HG03520 (cell line): ENCODE measurements around the gene TLE2.
"Not testable (repeated sequence)": the region's sequence is repeated elsewhere in the genome, so short reads cannot be mapped to it uniquely, and the experiment has no call there.

ENCODE experiments used
- ATAC-seq: cut with Tn5 transposase; IDR thresholded peaks from one replicate; pipeline ENCODE4 v1.9.1; 2021; ENCODE audit warnings: mild to moderate bottlenecking, moderate library complexity; ENCODE audit not compliant: unreplicated experiment

The TLE2 gene

GRCh38 chr19:3056417-3057088 lies 27.5 kb upstream of the TLE2 start:
- no peak for ATAC-seq

GRCh38 chr19:3055741-3056416 lies 26.8 kb upstream of the TLE2 start:
- no peak for ATAC-seq

- no peak for ATAC-seq
These were observed 26.1 kb upstream of the TLE2 start for GRCh38 chr19:3054972-3055740.

GRCh38 chr19:3054265-3054971 lies 25.3 kb upstream of the TLE2 start:
- ATAC-seq: no peak

GRCh38 chr19:3053780-3054179 lies 24.7 kb upstream of the TLE2 start:
- no peak for ATAC-seq

- no peak for ATAC-seq
These were observed 24.1 kb upstream of the TLE2 start for GRCh38 chr19:3053218-3053621.

- not testable (repeated sequence) for ATAC-seq
These were observed 20.9 kb upstream of the TLE2 start for GRCh38 chr19:3050016-3050415.

GRCh38 chr19:3049089-3049488 lies 20.0 kb upstream of the TLE2 start:
- no peak for ATAC-seq

- no peak for ATAC-seq
These were observed 19.1 kb upstream of the TLE2 start for GRCh38 chr19:3048190-3048533.

GRCh38 chr19:3047496-3048189 lies 18.6 kb upstream of the TLE2 start:
- ATAC-seq: no peak

GRCh38 chr19:3046698-3047495 lies 17.8 kb upstream of the TLE2 start:
- no peak for ATAC-seq

- no peak for ATAC-seq
These were observed 17.0 kb upstream of the TLE2 start for GRCh38 chr19:3045885-3046697.

GRCh38 chr19:3045191-3045590 lies 16.1 kb upstream of the TLE2 start:
- no peak for ATAC-seq

- no peak for ATAC-seq
These were observed 13.7 kb upstream of the TLE2 start for GRCh38 chr19:3042621-3043267.

GRCh38 chr19:3041761-3042620 lies 12.9 kb upstream of the TLE2 start:
- ATAC-seq: no peak

GRCh38 chr19:3041327-3041726 lies 12.2 kb upstream of the TLE2 start:
- ATAC-seq: no peak

- ATAC-seq: no peak
These were observed 10.6 kb upstream of the TLE2 start for GRCh38 chr19:3039641-3040077.

GRCh38 chr19:3039125-3039524 lies 10.0 kb upstream of the TLE2 start:
- ATAC-seq: no peak
